Limb (tissue), 2 donors: ENCODE measurements around the gene PCYT2.

ENCODE experiments used
- DNase-seq, 2 donors: peaks; one replicate each; pipeline ENCODE4 v3.0.0-alpha.2; 2016; ENCODE audit errors: extremely low spot score in 2 of 2

PCYT2 gene

GRCh38 chr17:81914103-81914850, 3.1 kb upstream of the PCYT2 start:
- DNase-seq: no peak

GRCh38 chr17:81913394-81914102, 2.3 kb upstream of the PCYT2 start:
- DNase-seq: no peak

GRCh38 chr17:81912441-81913309, 1.5 kb upstream of the PCYT2 start:
- no peak for DNase-seq

DNA sequence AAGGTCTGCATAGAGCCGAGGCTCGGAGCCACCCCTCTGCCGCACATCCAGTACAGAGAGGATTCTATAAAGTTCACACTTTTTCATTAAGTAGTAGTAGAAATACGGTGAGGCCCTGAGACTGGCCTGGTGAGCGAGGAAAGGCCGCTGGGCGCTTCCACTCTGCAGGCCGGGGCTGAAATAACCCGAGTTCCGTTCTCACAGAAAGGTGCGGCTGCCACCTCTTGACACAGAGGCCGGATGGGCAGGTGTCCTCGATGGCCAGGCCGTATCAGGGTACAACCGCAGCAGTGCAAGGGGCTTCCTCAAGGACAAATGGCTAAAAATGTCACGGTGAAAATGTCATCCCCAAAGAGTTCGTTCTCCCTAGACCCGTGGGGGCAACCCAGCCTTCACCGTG, 770 bp upstream of the PCYT2 start:
- no peak for DNase-seq

DNA sequence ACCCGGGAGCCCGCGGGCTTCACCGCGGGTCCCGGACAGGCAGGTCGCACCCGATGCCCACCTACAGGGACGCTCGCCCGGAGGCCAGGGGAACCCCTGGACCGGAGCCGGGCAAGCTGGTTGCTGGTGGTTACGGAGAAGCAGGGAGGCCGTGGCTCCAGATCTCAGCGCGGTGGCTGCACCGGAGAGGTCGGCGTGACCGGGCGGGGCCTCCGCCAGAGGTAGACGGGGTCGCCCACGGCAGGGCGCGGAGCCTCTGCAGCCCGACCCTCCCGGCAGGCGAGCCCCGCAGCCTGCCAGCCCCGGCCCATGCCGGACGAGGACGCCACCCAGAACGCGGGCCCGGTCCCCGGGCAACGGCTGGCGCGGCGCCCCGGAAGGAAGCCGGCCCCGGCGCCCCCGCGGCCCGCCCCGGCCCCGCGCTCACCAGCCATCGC, 341 bp downstream of the PCYT2 start:
- DNase-seq: no peak

GRCh38 chr17:81909966-81910839, 996 bp downstream of the PCYT2 start:
- DNase-seq: no peak

GRCh38 chr17:81909231-81909630, 2.0 kb downstream of the PCYT2 start:
- DNase-seq: no peak

DNA sequence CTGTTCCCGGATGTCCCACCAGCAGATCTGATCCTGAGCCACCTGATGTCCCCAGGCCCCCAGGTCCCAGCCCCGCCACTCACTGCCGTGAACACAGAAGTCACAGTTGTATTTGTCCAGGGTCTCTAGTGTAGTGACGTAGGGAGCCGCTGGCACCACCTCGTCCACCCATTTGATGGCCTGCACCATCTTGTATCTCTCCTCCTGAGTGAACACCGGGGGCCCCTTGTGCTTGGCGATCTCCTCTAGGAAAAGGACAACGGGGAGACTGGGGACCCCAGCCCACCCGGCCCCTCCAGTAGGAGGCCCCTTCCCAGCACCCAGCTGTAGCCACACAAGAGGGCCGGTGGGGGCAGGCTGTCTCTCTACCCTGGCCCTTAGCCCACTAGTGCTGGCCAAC, 2.4 kb downstream of the PCYT2 start:
- DNase-seq: no peak

DNA sequence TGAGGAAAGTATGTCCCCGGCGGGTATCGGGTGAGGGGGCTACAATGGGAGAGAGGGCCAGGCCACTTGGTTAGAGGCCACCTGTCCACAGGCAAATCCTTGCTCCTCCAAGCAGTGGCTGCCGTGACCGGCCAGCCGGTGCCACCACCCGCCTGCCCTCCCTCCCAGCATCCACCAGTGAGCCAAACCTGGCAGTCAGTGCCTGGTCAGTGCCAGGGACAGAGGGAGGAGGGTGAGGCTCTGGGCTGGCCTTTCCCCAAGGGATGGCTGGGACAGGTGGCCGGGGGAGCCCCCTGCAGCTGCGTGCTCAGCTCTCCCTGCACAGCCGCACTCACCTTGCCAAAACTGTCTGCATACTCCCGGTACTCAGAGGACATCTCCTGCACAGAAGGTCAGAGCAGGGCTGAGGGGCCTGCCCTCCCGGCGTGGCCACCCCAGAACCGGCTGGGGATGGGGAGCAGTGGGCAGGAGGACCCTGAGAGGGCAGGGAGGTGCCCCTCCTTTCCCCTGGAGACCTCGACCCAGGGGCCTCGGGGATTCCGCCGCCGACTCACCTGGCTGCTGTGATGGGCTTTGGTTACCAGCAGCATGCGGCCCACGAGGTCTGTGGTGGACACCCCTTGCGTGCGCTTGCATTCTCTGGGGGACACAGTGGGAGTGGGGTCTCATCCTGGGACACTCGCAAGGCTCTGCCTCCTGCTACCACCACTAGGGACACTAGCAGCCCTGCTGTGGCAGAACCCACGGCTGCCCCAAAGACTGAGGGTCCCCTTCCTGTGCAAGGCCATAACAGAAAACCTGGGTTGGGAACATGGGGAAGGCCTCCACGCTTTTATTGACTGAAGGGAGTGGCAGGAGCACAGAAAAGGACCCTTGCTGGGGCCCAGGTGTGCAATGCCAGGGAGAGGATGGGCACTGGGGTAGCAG, 3.7 kb downstream of the PCYT2 start:
- DNase-seq: no peak

- DNase-seq: no peak
These were observed 4.6 kb downstream of the PCYT2 start for GRCh38 chr17:81906476-81907218.

- no peak for DNase-seq
These were observed 5.2 kb downstream of the PCYT2 start for GRCh38 chr17:81905993-81906392.

GRCh38 chr17:81905424-81905875, 5.7 kb downstream of the PCYT2 start:
- no peak for DNase-seq

GRCh38 chr17:81904600-81905423, 6.4 kb downstream of the PCYT2 start:
- DNase-seq: no peak

- no peak for DNase-seq
These were observed 7.2 kb downstream of the PCYT2 start for GRCh38 chr17:81903896-81904599.

GRCh38 chr17:81903415-81903831, 7.8 kb downstream of the PCYT2 start:
- DNase-seq: no peak

DNA sequence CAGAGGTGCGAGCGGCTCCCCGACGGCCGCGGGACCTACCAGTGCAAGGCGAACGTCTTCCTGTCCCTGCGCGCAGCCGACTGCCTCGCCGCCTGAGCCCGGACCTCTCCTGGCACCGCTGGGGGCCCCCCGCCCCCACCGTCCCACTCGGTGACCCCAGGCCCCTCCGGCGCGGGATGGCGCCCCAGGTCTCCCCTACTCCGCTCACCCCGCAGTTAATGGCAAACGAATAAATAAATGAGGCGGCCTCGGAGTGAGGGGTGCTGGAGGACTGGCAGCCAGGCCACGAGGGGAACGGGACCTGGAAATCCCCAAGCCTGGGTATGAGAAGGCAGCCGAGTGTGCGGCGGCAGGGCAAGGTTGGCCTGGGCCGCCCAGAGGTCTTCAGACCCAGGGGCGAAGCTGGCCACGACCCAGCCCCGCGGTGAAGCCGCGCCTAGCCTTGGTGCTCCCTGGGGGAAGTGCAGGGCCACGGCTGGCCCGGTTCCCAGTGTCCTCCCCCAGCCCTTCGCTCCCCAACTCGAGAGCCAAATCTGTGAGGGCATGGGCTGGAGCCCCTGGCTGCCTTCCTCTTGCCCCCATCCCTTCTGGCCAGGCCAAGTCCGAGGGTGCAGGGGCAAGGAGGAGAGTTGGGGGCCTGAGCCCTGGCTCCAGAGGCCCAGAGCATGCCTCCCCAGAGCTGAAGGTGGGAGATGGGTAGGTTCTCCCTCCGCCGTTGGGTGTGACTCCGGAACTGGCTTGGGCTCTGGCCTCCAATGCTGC, 8.4 kb downstream of the PCYT2 start:
- DNase-seq: no peak
